AG10803 (cell line): ENCODE data around the gene DOCK8.

Experiments
- DNase-seq: peaks from one replicate; pipeline ENCODE4 v3.0.0; 2010; ENCODE audit warnings: low read depth
- H3K4me3 ChIP-seq: 2 replicates; pipeline ENCODE4 v1.5.1; 2011; ENCODE audit warnings: mild to moderate bottlenecking, low read length, control low read depth
- TF ChIP-seq, protein P1 (sequence below): conservative IDR thresholded peaks from 2 replicates; pipeline ENCODE4 v1.5.1; 2011; ENCODE audit warnings: mild to moderate bottlenecking, low read length, control low read depth, inconsistent platforms

Gene DOCK8

DNA sequence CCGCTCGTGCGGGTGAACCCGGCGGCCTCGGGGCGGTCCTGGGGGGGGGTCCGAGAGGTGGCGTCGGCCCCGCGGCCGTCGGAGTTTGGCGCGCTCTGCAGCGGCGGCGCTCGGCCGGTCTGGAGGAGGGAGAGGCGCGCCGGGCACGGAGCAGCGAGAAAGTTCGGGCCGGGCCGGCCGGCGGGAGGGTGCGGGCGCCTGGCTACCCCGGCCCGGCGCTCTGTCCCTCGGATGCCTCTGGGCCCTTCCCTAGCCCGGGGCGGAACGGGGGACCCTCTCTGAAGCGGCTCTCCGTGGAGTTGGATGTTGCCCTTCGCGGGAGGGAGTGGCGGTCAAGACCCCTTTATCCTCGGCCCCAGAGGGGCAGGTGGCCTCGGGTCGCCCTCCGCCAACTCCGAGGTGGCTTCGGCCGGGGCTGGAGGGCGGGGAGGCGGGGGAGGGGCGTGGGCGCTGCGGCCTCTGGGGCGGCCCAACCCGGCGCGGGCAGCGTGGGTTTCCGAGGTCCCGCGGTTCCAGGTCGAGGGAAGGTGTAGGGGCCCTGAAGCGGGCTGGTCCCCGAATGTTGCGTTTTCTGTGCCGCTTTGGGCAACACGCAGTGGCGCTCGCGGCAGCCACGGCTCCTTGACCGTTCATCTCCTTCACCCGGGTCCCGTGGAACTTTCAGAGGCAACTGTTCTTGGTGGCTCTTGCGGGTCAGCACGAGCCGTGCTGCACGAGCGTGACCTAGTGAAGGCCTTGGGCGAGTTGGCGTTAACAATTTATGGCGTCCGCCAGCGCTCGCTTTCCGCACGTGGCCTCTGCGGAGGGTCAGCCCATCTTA is 290.5 kb downstream of the DOCK8 start:
- no peak for DNase-seq
- TF ChIP-seq, protein P1, sequence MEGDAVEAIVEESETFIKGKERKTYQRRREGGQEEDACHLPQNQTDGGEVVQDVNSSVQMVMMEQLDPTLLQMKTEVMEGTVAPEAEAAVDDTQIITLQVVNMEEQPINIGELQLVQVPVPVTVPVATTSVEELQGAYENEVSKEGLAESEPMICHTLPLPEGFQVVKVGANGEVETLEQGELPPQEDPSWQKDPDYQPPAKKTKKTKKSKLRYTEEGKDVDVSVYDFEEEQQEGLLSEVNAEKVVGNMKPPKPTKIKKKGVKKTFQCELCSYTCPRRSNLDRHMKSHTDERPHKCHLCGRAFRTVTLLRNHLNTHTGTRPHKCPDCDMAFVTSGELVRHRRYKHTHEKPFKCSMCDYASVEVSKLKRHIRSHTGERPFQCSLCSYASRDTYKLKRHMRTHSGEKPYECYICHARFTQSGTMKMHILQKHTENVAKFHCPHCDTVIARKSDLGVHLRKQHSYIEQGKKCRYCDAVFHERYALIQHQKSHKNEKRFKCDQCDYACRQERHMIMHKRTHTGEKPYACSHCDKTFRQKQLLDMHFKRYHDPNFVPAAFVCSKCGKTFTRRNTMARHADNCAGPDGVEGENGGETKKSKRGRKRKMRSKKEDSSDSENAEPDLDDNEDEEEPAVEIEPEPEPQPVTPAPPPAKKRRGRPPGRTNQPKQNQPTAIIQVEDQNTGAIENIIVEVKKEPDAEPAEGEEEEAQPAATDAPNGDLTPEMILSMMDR = no peak
- H3K4me3 ChIP-seq = no peak overlapping the region

DNA sequence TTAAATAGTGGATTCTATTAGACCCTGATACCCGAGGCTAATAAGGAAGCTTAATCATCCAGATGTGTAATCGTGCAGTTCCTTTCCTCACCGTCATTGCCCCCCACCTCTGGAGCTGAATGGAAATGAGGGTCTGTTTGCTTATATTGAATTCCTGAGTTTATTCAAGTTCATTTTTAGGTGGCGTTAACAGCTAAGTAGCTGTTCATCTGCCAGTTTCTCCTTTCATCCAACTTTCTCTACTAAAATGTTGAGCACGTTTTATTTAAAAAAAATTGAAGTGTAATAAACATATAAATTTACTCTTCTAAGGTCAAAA is 291.0 kb downstream of the DOCK8 start:
- no peak overlapping the region for H3K4me3 ChIP-seq
- DNase-seq = no peak

DNA sequence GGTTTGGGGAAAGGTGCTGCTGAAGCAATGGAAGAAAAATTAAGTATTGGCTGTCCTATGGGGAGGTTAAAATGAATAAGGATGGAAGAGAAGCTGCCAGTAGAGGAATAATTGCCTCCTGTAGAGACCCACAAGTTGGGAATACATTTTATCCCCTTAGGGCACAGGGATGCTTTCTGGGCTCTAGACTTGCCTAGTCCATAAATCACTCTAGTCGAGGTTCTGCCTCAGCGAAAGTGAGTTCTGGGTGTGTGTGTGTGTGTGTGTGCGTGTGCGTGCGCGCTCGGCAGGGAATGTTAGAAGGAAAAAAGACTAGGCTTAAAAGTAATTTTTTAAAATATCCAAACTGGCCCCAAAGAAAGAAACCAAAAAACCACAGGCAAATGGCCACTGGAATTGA is 291.6 kb downstream of the DOCK8 start:
- H3K4me3 ChIP-seq = no peak overlapping the region
- TF ChIP-seq, protein P1 = no peak
- no peak for DNase-seq

More for the DNA sequence above, 291.0 kb downstream of the DOCK8 start:
- TF ChIP-seq, protein P1 = no peak

DNA sequence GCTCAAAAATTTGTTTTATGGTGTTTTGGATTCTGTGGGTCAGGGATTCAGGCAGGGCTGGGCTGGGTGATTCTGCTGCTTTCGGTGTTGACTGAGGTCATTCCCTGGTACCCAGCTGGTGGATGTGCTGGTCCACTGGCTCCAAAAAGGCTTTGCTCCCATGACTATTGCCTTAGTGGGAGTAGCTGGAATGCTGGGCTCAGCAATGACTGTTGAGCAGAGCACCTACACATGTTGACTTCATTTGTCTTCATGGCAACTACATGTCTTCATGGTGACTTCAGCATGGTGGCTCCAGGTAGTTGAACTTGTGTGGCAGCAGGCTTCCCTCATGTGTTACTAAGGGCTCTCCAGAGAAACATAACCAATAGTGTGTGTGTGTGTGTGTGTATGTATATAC is 297.2 kb downstream of the DOCK8 start:
- H3K4me3 ChIP-seq = no peak overlapping the region
- TF ChIP-seq, protein P1 = no peak
- no peak for DNase-seq

DNA sequence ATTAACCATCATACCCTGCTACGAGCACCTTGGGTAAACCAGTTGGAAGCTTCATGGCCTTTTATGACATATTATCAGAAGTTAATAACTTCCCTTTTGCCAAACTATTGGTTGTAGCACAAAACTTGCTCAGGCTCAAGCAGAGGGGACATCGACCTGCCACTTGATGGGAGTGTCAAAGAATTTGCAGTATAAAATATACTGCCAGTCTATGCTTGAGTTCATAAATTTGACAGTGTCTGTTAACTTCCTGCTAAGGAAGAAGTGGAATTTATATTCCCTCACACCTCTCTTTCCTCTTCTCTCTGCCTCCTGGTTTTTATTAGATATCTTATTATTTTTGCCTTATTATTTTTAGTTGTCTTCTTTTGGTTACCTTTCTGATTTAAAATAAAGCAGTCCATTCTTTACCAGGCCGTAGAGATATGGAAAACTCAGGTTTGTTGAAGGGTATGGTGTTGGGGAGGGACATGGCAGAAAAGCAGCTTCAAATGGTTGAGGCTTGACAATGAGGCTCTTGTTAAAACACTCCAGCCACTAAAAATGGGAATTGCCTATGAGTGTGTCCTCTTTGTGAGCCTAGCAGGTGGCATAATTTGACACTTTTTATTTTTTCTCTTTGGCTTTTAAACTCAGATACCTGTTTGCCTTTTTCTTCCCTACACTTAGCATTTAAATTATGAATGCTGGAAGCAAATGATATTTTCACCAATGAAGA is 298.0 kb downstream of the DOCK8 start:
- DNase-seq = no peak
- no peak overlapping the region for H3K4me3 ChIP-seq
- TF ChIP-seq, protein P1 = no peak
